Cardiac muscle cell (in vitro differentiated cells and primary cell): ENCODE measurements around the gene CAMSAP3. TPM values are rescaled to one million over a fixed set of nuclear protein-coding genes. Genes with fewer than 3 reads are reported as not detected.
A peak's percentile ranks its signal among the peaks of the same experiment; 100 is the strongest.

Source experiments
- DNase-seq, 2 donors: peaks; one replicate each; pipeline versions ENCODE4 v3.0.0 to v3.0.0-alpha.2; 2010 to 2017; ENCODE audit warnings: low read depth in 1 of 2, low spot score in 1 of 2
- H3K27ac ChIP-seq: fragments of 200-600 bp; sonication (generic); 2 replicates; pipeline ENCODE4 v1.5.1; 2016
- H3K27me3 ChIP-seq: fragments of 200-600 bp; sonication (generic); 2 replicates; pipeline ENCODE4 v1.6.0; 2016; ENCODE audit warnings: control low read depth
- H3K36me3 ChIP-seq: fragments of 200-600 bp; sonication (generic); 2 replicates; pipeline ENCODE4 v1.5.1; 2016; ENCODE audit warnings: control low read depth
- H3K4me1 ChIP-seq: fragments of 200-600 bp; sonication (generic); 2 replicates; pipeline ENCODE4 v1.8.1; 2017; ENCODE audit warnings: low read depth, mild to moderate bottlenecking, mixed run types
- H3K4me3 ChIP-seq: fragments of 200-600 bp; sonication (generic); 2 replicates; pipeline ENCODE4 v1.5.1; 2016; ENCODE audit warnings: mild to moderate bottlenecking
- H3K9me3 ChIP-seq: fragments of 200-600 bp; sonication (generic); 2 replicates; pipeline ENCODE4 v1.5.1; 2017; ENCODE audit warnings: low read depth, mild to moderate bottlenecking, control low read depth
- polyA plus RNA-seq: library from polyadenylated mRNA; unstranded; fragments of >200 nt; fragmentation: Nextera tagmentation; extraction: Ambion mirVana; gene quantifications from 2 replicates; pipeline ENCODE4 v1.2.1, GENCODE V29; 2016
- total RNA-seq: library from RNA; depleted of rRNA; stranded (reverse); fragments of >200 nt; gene quantifications from 2 replicates; pipeline ENCODE4 v1.2.3, GENCODE V29; 2016
- TF ChIP-seq, protein P1 (sequence below): IDR thresholded peaks from 2 replicates; pipeline ENCODE4 v1.5.1; 2012; ENCODE audit warnings: low read depth, mild to moderate bottlenecking, low read length

CAMSAP3 gene
- total and polyA plus RNA-seq, 2 experiments from 2014 or later: 10.8 to 13.5 TPM

DNA sequence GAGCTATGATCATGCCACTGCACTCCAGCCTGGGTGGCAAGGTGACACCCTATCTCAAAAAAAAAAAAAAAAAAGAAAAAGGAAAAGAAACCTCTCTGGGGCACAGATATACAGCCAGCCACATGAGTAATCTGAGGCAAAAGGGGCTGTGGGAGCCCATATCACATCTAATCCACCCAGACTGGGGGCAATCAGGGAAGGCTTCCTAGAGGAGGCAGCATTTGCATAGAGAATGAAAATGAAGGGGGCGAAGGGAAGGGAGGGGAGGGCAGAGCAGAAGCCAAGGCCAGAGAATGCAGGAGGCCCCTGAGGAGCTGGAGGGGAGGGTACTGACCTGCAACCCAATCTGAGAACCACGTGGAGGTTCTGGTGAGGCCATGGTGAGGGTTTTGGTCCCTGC lies 54.5 kb downstream of the CAMSAP3 start:
- H3K36me3 ChIP-seq: no peaks in the 10 kb centered on the region

DNA sequence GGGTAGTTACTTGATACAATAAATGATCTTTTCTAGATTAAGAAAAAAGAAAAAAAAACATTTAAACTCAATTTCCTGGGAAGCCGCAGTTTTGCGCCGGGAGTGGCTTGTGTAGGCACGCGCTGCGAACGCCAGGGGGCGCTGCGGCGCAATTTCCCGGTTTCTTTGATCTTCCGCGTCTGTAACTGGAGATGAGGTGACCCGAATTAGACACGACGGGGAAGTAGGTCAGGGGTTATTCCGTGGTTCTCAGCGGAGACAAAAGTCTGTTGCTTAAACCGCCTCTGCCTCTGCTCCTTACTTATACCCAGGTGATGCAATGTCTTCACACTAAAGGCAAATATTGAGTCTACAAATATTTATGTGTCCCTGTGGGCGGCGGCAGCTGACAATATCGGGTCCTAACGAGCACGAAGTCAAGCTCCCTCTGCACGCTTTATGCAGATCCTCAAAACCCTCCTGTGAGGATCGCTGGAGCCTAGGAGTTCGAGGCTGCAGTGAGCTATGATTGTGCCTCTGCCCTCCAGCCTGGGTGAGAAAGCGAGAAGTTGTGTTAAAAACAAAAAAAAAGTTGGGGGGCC lies 56.5 kb downstream of the CAMSAP3 start:
- TF ChIP-seq, protein P1, sequence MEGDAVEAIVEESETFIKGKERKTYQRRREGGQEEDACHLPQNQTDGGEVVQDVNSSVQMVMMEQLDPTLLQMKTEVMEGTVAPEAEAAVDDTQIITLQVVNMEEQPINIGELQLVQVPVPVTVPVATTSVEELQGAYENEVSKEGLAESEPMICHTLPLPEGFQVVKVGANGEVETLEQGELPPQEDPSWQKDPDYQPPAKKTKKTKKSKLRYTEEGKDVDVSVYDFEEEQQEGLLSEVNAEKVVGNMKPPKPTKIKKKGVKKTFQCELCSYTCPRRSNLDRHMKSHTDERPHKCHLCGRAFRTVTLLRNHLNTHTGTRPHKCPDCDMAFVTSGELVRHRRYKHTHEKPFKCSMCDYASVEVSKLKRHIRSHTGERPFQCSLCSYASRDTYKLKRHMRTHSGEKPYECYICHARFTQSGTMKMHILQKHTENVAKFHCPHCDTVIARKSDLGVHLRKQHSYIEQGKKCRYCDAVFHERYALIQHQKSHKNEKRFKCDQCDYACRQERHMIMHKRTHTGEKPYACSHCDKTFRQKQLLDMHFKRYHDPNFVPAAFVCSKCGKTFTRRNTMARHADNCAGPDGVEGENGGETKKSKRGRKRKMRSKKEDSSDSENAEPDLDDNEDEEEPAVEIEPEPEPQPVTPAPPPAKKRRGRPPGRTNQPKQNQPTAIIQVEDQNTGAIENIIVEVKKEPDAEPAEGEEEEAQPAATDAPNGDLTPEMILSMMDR: peak; percentile 95
- Histone ChIP-seq H3K4me1 (no peaks in the 10 kb centered on the region), H3K9me3 (no peaks in the 10 kb centered on the region), H3K36me3 (no peaks in the 10 kb centered on the region), H3K27ac (no peak overlapping the region), H3K4me3 (no peak overlapping the region), H3K27me3 (peaks cover 34% of the 10 kb centered on the region)
- peak; percentile 83 to 85 for DNase-seq

More for the DNA sequence above, 54.5 kb downstream of the CAMSAP3 start:
- Histone ChIP-seq H3K27me3 (peaks cover 28% of the 10 kb centered on the region), H3K4me1 (no peaks in the 10 kb centered on the region), H3K27ac (no peak overlapping the region), H3K9me3 (no peaks in the 10 kb centered on the region), H3K4me3 (no peak overlapping the region)
- TF ChIP-seq, protein P1: no peak
- DNase-seq: no peak

DNA sequence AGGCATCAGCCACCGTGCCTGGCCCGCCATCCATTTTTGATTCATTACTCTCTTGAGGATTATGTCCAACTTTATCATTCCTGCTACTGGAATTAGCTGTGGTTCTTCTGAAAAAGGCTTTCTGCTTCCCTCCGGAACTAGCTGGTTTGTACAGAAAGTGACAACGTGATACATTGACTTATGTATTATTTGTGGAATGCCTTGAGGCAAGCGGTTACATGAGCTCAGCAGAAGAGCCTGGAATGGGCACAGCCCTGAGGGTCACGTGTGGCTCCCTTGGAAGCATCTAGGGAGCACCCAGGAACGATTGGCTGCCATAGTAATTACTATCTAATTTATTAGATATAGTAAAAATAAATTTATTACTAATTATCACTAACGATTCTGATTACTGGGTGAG lies 58.7 kb downstream of the CAMSAP3 start:
- H3K4me3 ChIP-seq: no peak overlapping the region
- H3K9me3 ChIP-seq: no peaks in the 10 kb centered on the region
- TF ChIP-seq, protein P1: no peak
- H3K27ac ChIP-seq: no peak overlapping the region
- H3K36me3 ChIP-seq: no peaks in the 10 kb centered on the region
- peaks cover 34% of the 10 kb centered on the region for H3K27me3 ChIP-seq
- no peak for DNase-seq
- H3K4me1 ChIP-seq: no peaks in the 10 kb centered on the region

DNA sequence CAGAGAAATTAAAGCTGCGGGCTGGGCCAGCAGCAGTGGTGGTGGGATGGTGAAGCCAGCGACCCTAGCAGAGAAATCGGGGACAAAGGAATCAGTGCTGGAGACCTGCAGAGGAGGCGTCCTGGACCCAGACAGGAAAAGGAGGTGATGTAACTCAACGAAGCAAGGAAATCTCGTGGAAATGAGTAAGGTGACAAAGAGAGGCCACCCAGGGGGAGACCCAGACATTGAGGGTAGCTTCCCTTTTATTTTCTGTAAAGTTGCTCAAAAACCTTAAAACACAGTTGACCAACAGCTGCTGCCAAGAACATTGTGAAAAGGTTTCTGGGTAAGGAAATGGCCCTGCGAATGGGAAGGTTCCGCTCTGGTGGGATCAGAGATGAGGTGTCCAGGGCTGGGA lies 59.9 kb downstream of the CAMSAP3 start:
- no peaks in the 10 kb centered on the region for H3K4me1 ChIP-seq
- no peak for DNase-seq
- H3K27me3 ChIP-seq: peaks cover 30% of the 10 kb centered on the region
- no peak overlapping the region for H3K27ac ChIP-seq
- H3K36me3 ChIP-seq: no peaks in the 10 kb centered on the region
- no peak overlapping the region for H3K4me3 ChIP-seq
- TF ChIP-seq, protein P1: no peak
- H3K9me3 ChIP-seq: no peaks in the 10 kb centered on the region

DNA sequence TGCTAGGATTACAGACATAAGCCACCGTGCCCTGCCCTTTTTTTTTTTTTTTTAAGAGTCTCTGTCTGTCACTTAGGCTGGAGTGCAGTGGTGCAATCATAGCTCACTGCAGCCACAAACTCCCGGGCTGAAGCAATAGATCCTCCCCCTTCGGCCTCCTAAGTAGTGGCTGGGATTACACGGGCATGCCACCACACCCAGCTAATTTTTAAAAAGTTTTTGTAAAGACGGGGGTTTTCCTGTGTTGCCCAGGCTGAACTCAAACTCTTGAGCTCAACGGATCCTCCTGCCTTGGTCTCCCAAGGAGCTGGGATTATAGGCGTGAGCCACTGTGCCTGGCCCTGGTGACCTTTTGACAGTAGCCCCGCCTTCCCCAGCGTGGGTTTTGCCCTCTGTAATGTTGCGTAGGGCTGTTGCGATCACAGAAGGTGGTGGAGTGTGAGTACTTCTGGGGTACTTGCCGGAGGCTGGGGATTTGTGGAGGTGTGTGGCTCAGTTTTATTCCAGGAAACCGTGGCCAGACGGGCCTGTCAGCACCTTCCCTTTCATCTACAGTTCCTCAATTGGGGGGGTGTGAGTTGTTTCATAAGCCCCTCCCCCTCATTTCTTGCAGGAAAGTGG lies 61.6 kb downstream of the CAMSAP3 start:
- TF ChIP-seq, protein P1: no peak
- DNase-seq: peak in 1 of 2 donors; percentile 54
- no peaks in the 10 kb centered on the region for H3K9me3 ChIP-seq
- H3K27me3 ChIP-seq: peaks cover 17% of the 10 kb centered on the region
- no peak overlapping the region for H3K27ac ChIP-seq
- H3K4me1 ChIP-seq: no peaks in the 10 kb centered on the region
- no peak overlapping the region for H3K4me3 ChIP-seq
- H3K36me3 ChIP-seq: no peaks in the 10 kb centered on the region
